Chondrocyte (in vitro differentiated cells): ENCODE measurements around the gene HEPACAM. TPM values are rescaled to one million over a fixed set of nuclear protein-coding genes. Genes with fewer than 3 reads are reported as not detected.

Experiments used
- DNase-seq: peaks from one replicate; pipeline ENCODE4 v3.0.0; 2021; ENCODE audit warnings: mixed read lengths, low spot score
- H3K27ac Mint-ChIP-seq: one replicate; pipeline ENCODE4 v1.8.0; 2021; ENCODE audit warnings: mild to moderate bottlenecking, moderate library complexity, mixed read lengths; ENCODE audit not compliant: unreplicated experiment
- H3K27me3 Mint-ChIP-seq: 2 replicates; pipeline ENCODE4 v1.8.0; 2021; ENCODE audit warnings: low read depth, mixed read lengths
- H3K36me3 Mint-ChIP-seq: 2 replicates; pipeline ENCODE4 v1.8.0; 2021; ENCODE audit warnings: low read depth, mixed read lengths
- H3K4me1 Mint-ChIP-seq: 2 replicates; pipeline ENCODE4 v1.8.0; 2021; ENCODE audit warnings: low read depth, mild to moderate bottlenecking, mixed read lengths
- H3K4me3 Mint-ChIP-seq: one replicate; pipeline ENCODE4 v1.8.0; 2021; ENCODE audit warnings: mild to moderate bottlenecking, moderate library complexity, mixed read lengths; ENCODE audit not compliant: unreplicated experiment
- H3K9me3 Mint-ChIP-seq: 2 replicates; pipeline ENCODE4 v1.8.0; 2021; ENCODE audit warnings: low read depth, mixed read lengths
- total RNA-seq: library from RNA; stranded (reverse); gene quantifications from 3 replicates; pipeline ENCODE4 v1.2.1, GENCODE V29; 2021
- TF ChIP-seq, protein P1 (sequence below): fragments of 200-600 bp; sonication (generic); IDR thresholded peaks from 2 replicates; pipeline ENCODE4 v1.5.0; 2021; ENCODE audit warnings: antibody characterized with exemption, mild to moderate bottlenecking, moderate library complexity

Gene HEPACAM
- total RNA-seq, 1 donor from 2014 or later = not detected

- Mint-ChIP-seq H3K27ac (no peak overlapping the region), H3K4me3 (no peak overlapping the region), H3K36me3 (peaks cover 3% of the 10 kb centered on the region), H3K9me3 (no peaks in the 10 kb centered on the region), H3K27me3 (peaks cover 80% of the 10 kb centered on the region), H3K4me1 (peaks cover 10% of the 10 kb centered on the region)
- TF ChIP-seq, protein P1, sequence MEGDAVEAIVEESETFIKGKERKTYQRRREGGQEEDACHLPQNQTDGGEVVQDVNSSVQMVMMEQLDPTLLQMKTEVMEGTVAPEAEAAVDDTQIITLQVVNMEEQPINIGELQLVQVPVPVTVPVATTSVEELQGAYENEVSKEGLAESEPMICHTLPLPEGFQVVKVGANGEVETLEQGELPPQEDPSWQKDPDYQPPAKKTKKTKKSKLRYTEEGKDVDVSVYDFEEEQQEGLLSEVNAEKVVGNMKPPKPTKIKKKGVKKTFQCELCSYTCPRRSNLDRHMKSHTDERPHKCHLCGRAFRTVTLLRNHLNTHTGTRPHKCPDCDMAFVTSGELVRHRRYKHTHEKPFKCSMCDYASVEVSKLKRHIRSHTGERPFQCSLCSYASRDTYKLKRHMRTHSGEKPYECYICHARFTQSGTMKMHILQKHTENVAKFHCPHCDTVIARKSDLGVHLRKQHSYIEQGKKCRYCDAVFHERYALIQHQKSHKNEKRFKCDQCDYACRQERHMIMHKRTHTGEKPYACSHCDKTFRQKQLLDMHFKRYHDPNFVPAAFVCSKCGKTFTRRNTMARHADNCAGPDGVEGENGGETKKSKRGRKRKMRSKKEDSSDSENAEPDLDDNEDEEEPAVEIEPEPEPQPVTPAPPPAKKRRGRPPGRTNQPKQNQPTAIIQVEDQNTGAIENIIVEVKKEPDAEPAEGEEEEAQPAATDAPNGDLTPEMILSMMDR = no peak
- DNase-seq = no peak
Observed at GRCh38 chr11:124869856-124870387, 65.9 kb downstream of the HEPACAM start.

DNA sequence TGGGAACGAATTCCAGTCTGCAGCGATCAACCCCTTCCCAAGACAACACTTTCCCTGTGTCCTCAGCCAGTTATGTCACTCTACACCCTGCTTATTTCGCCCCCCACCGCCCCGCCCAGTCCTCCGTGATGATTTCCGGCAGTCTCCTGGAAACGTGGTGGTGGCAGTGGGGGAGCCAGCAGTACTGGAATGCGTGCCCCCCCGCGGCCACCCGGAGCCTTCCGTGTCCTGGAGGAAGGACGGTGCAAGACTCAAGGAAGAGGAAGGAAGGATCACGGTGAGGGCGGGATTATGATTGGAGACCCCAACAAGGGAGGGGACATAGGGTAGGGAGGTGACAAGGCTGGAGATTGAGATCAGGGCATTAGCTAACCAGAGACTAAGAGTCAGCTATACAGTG, 66.5 kb downstream of the HEPACAM start:
- H3K9me3 Mint-ChIP-seq = no peaks in the 10 kb centered on the region
- H3K27ac Mint-ChIP-seq = no peak overlapping the region
- no peak overlapping the region for H3K4me3 Mint-ChIP-seq
- no peak for DNase-seq
- H3K4me1 Mint-ChIP-seq = peaks cover 13% of the 10 kb centered on the region
- peaks cover 86% of the 10 kb centered on the region for H3K27me3 Mint-ChIP-seq
- H3K36me3 Mint-ChIP-seq = peaks cover 3% of the 10 kb centered on the region
- TF ChIP-seq, protein P1 = no peak

Other genes starting within 250 kb of the HEPACAM start
- 1.6 to 2.4 TPM (median 1.8 TPM) in 3 replicates for gene NRGN, start 196.1 kb downstream of the HEPACAM start, total RNA-seq
- not detected in 3 replicates for gene VSIG2, start 183.8 kb downstream of the HEPACAM start, total RNA-seq
- gene ESAM, start 173.8 kb downstream of the HEPACAM start, total RNA-seq = 1.7 to 2.6 TPM (median 2.0 TPM) in 3 replicates
- gene MSANTD2, start 135.6 kb downstream of the HEPACAM start, total RNA-seq = 10.4 to 12.5 TPM (median 10.6 TPM) in 3 replicates
- gene ROBO3, start 70.6 kb downstream of the HEPACAM start, total RNA-seq = 4.9 to 12.0 TPM (median 10.9 TPM) in 3 replicates
- not detected in 3 replicates for gene ROBO4, start 38.2 kb downstream of the HEPACAM start, total RNA-seq
- not detected in 3 replicates for gene HEPN1, start 16.8 kb downstream of the HEPACAM start, total RNA-seq
- gene CCDC15, start 18.2 kb upstream of the HEPACAM start, total RNA-seq = 0.90 to 3.6 TPM (median 1.2 TPM) in 3 replicates
- 0.37 to 1.2 TPM in 2 of 3 replicates, not detected in the other for gene SLC37A2, start 127.3 kb upstream of the HEPACAM start, total RNA-seq
- 11.5 to 15.2 TPM (median 12.0 TPM) in 3 replicates for gene TMEM218, start 175.6 kb upstream of the HEPACAM start, total RNA-seq
- gene PKNOX2, start 228.7 kb upstream of the HEPACAM start, total RNA-seq = 34.0 to 74.0 TPM (median 34.9 TPM) in 3 replicates